HG02678 (cell line): ENCODE results near the gene CHST11.

Source experiments
- ATAC-seq: cut with Tn5 transposase; IDR thresholded peaks from one replicate; pipeline ENCODE4 v1.9.1; 2021; ENCODE audit warnings: mild to moderate bottlenecking, moderate library complexity; ENCODE audit not compliant: unreplicated experiment

CHST11 gene

GRCh38 chr12:104624529-104624928, 167.8 kb downstream of the CHST11 start:
- no peak for ATAC-seq

- no peak for ATAC-seq
Measured at GRCh38 chr12:104626069-104626837, 169.5 kb downstream of the CHST11 start.

GRCh38 chr12:104627231-104627989, 170.7 kb downstream of the CHST11 start:
- no peak for ATAC-seq

- ATAC-seq, result no peak
Measured at GRCh38 chr12:104627990-104628830, 171.5 kb downstream of the CHST11 start.

GRCh38 chr12:104628831-104629135, 172.0 kb downstream of the CHST11 start:
- no peak for ATAC-seq

GRCh38 chr12:104630230-104630670, 173.5 kb downstream of the CHST11 start:
- ATAC-seq, result no peak

GRCh38 chr12:104631867-104632266, 175.1 kb downstream of the CHST11 start:
- no peak for ATAC-seq

- no peak for ATAC-seq
Measured at GRCh38 chr12:104632724-104633201, 176.0 kb downstream of the CHST11 start.

- ATAC-seq, result no peak
Measured at GRCh38 chr12:104634044-104634443, 177.3 kb downstream of the CHST11 start.

GRCh38 chr12:104634852-104635251, 178.1 kb downstream of the CHST11 start:
- ATAC-seq, result no peak

- no peak for ATAC-seq
Measured at GRCh38 chr12:104635607-104636343, 179.0 kb downstream of the CHST11 start.

- no peak for ATAC-seq
Measured at GRCh38 chr12:104636496-104636895, 179.7 kb downstream of the CHST11 start.

GRCh38 chr12:104637604-104638003, 180.9 kb downstream of the CHST11 start:
- no peak for ATAC-seq

GRCh38 chr12:104638218-104638850, 181.6 kb downstream of the CHST11 start:
- ATAC-seq, result no peak

GRCh38 chr12:104638851-104639240, 182.1 kb downstream of the CHST11 start:
- ATAC-seq, result no peak

GRCh38 chr12:104640956-104641355, 184.2 kb downstream of the CHST11 start:
- no peak for ATAC-seq

- ATAC-seq, result peak; percentile 88
Measured at GRCh38 chr12:104641862-104642261, 185.1 kb downstream of the CHST11 start.

GRCh38 chr12:104643093-104643818, 186.5 kb downstream of the CHST11 start:
- no peak for ATAC-seq
